Measurements from ENCODE around the gene F2R. TPM values are rescaled to one million over a fixed set of nuclear protein-coding genes. Genes with fewer than 3 reads are reported as not detected.

Gene F2R
- total RNA-seq, 2 experiments from 2014 or later = 2.5 to 3.5 TPM

DNA sequence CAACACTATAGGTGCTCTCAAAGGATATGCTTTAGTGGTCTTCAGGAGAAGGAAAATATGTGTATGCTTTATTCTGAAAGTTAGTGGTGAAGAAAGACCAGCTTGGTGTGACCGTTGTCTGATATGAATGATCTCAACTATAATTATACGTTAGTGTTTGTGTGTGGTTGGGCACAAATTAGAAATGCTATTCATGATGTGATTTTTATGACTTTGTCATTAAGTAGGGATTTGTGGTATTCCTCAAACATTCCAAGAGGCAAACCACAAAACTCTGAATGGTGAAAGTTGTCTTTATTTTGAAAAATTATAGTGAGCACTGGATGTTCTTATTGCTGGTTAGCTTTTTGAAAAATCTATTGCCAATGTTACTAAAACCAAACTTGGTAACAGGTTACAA lies 6.2 kb upstream of the F2R start:
- H3K4me1 Mint-ChIP-seq (ENCODE audit: low read depth) = peaks cover 22% of the 10 kb centered on the region
- H3K4me3 Mint-ChIP-seq = no peak overlapping the region
- intact Hi-C loops (cut with micrococcal nuclease) = loop anchor here (5.0 kb wide), 1 partner anchor 58 kb away; no protein-coding TSS in a partner anchor
- peaks cover 1% of the 10 kb centered on the region for H3K36me3 Mint-ChIP-seq (ENCODE audit: low read depth)
- ChIA-PET POLR2A (no interaction called here), CTCF (interaction anchor here (2.0 to 3.0 kb wide), 2 partner anchors 30 to 65 kb away, joined by 5 to 15 read pairs; no protein-coding TSS in a partner anchor)
- peaks cover 10% of the 10 kb centered on the region for H3K27me3 Mint-ChIP-seq
- no peak overlapping the region for H3K27ac Mint-ChIP-seq
- TF ChIP-seq, protein P1, sequence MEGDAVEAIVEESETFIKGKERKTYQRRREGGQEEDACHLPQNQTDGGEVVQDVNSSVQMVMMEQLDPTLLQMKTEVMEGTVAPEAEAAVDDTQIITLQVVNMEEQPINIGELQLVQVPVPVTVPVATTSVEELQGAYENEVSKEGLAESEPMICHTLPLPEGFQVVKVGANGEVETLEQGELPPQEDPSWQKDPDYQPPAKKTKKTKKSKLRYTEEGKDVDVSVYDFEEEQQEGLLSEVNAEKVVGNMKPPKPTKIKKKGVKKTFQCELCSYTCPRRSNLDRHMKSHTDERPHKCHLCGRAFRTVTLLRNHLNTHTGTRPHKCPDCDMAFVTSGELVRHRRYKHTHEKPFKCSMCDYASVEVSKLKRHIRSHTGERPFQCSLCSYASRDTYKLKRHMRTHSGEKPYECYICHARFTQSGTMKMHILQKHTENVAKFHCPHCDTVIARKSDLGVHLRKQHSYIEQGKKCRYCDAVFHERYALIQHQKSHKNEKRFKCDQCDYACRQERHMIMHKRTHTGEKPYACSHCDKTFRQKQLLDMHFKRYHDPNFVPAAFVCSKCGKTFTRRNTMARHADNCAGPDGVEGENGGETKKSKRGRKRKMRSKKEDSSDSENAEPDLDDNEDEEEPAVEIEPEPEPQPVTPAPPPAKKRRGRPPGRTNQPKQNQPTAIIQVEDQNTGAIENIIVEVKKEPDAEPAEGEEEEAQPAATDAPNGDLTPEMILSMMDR (IDR thresholded peaks at IDR 0.05) = no peak
- no peak for ATAC-seq
- H3K9me3 Mint-ChIP-seq = no peaks in the 10 kb centered on the region
- DNase-seq = no peak

DNA sequence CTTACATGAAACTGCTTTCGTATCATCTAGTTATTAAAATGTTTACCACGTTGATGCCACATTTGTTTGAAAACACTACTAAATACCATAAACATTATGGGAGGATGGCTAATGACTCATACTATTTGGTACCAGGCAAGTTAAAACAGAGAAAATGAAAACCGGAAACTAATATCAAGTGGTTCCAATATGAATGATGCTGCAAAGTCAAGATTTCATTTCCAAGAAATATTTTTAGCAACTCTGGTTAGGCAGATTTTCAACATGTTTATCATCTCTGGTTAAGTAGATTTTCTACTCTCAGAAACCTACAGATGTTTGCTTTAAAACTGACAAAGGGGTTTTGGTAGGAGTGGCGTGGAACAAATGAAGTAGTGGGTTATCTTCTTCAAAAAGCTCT lies 4.9 kb upstream of the F2R start:
- intact Hi-C loops (cut with micrococcal nuclease) = loop anchor here (5.0 kb wide), 1 partner anchor 56 kb away; no protein-coding TSS in a partner anchor
- ATAC-seq = peak; percentile 24
- Mint-ChIP-seq H3K36me3 (ENCODE audit: low read depth) (peaks cover 1% of the 10 kb centered on the region), H3K4me3 (no peak overlapping the region), H3K27me3 (peaks cover 18% of the 10 kb centered on the region), H3K27ac (peak overlapping the region; percentile 55), H3K4me1 (ENCODE audit: low read depth) (peaks cover 28% of the 10 kb centered on the region), H3K9me3 (no peaks in the 10 kb centered on the region)
- TF ChIP-seq, protein P1 (IDR thresholded peaks at IDR 0.05) = no peak
- ChIA-PET CTCF (interaction anchor here (1.0 to 5.9 kb wide), 4 partner anchors 26 to 64 kb away, joined by 3 to 23 read pairs (median 10); no protein-coding TSS in a partner anchor), POLR2A (no interaction called here)
- DNase-seq = no peak

DNA sequence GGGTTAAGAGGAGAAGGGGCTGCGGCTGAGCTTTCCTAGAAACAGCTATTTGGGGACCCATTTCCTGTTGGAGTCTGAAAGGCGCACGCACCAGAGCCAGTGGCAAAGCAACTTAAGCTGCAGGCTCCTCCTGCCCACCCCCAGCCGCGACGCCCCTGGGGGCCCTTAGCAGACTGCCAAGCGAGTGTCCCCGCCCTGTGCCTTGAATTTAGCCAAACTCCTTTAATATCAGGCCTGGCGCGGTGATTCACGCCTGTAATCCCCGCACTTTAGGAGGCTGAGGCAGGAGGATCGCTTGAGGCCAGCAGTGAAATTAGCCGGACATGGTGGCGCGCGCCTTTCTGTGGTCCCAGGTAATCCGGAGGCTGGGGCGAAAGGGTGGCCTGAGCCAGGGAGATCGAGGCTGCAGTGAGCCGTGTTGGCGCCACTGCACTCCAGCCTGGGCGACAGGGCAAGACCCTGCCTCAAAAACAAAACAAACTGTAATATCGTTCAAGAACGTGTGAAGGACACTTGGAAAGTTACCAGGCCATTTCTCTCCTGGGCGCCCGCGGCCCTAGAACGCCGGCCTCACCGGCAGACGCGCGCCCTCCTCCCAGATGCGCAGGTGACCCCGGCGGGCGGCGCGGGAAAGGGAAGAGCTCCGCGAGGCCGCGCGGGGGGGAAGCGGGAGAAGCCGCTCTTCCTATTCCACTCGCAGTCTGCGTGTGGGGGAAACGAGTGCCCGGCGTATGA lies 1.0 kb upstream of the F2R start:
- ATAC-seq (peak; percentile 14), DNase-seq (peak; percentile 33)
- Mint-ChIP-seq H3K4me3 (peak overlapping the region; percentile 73), H3K36me3 (ENCODE audit: low read depth) (no peaks in the 10 kb centered on the region), H3K27ac (no peak overlapping the region), H3K9me3 (no peaks in the 10 kb centered on the region), H3K4me1 (ENCODE audit: low read depth) (peaks cover 38% of the 10 kb centered on the region), H3K27me3 (peaks cover 42% of the 10 kb centered on the region)
- POLR2A ChIA-PET = interaction anchor here (1.1 kb wide), 1 partner anchor 25 kb away, joined by 4 read pairs; no protein-coding TSS in a partner anchor
- CTCF ChIA-PET = interaction anchor here (0.7 to 5.9 kb wide), 5 partner anchors 8 to 115 kb away, joined by 3 to 23 read pairs (median 4); no protein-coding TSS in a partner anchor
- intact Hi-C loops (cut with micrococcal nuclease) = loop anchor here (5.0 kb wide), 1 partner anchor 52 kb away; no protein-coding TSS in a partner anchor
- TF ChIP-seq, protein P1 (IDR thresholded peaks at IDR 0.05) = no peak

- CTCF ChIA-PET = interaction anchor here (1.6 to 5.9 kb wide), 2 partner anchors 25 to 59 kb away, joined by 6 to 23 read pairs; no protein-coding TSS in a partner anchor
- no peak for ATAC-seq
- Mint-ChIP-seq H3K27me3 (peaks cover 42% of the 10 kb centered on the region), H3K27ac (no peak overlapping the region), H3K9me3 (no peaks in the 10 kb centered on the region), H3K36me3 (ENCODE audit: low read depth) (no peaks in the 10 kb centered on the region), H3K4me1 (ENCODE audit: low read depth) (peaks cover 37% of the 10 kb centered on the region), H3K4me3 (peak overlapping the region; percentile 73)
- no peak for DNase-seq
- intact Hi-C loops (cut with micrococcal nuclease) = no loop called here
- TF ChIP-seq, protein P1 (IDR thresholded peaks at IDR 0.05) = no peak
- POLR2A ChIA-PET = interaction anchor here (1.1 kb wide), 1 partner anchor 24 kb away, joined by 4 read pairs; no protein-coding TSS in a partner anchor
These were observed 515 bp upstream of the F2R start for GRCh38 chr5:76715486-76715735.
